Activated naive CD4-positive, alpha-beta T cell (primary cell): ENCODE results near the gene DPAGT1.
"Not testable (repeated sequence)": the region's sequence is repeated elsewhere in the genome, so short reads cannot be mapped to it uniquely, and the experiment has no call there.

ENCODE experiments used
- DNase-seq, 4 experiments: peaks; one replicate each; lab custom pipeline; 2025; lab: John Stamatoyannopoulos, UW

DPAGT1 gene

GRCh38 chr11:119115484-119116234 is 14.0 kb upstream of the DPAGT1 start:
- DNase-seq: peak in 1 of 4 experiments; percentile 22

GRCh38 chr11:119114351-119114750 is 12.7 kb upstream of the DPAGT1 start:
- no peak for DNase-seq

DNA sequence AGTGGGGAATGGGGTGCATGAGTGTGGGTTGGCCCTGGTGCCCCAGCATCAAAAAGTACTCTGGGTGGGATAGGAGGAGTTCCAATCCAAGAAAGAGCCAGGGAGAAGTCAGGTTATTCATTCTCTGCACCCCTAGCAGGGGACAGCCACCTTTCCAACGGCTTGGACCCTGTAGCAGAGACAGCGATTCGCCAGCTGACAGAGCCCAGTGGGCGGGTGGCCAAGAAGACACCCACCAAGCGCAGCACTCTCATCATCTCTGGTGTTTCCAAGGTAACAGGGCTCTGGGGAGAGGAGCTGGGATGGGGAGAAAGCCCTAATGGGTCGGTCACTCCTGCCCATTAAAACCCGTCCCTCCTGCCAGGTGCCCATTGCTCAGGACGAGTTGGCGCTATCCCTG is 12.1 kb upstream of the DPAGT1 start:
- DNase-seq: no peak

DNA sequence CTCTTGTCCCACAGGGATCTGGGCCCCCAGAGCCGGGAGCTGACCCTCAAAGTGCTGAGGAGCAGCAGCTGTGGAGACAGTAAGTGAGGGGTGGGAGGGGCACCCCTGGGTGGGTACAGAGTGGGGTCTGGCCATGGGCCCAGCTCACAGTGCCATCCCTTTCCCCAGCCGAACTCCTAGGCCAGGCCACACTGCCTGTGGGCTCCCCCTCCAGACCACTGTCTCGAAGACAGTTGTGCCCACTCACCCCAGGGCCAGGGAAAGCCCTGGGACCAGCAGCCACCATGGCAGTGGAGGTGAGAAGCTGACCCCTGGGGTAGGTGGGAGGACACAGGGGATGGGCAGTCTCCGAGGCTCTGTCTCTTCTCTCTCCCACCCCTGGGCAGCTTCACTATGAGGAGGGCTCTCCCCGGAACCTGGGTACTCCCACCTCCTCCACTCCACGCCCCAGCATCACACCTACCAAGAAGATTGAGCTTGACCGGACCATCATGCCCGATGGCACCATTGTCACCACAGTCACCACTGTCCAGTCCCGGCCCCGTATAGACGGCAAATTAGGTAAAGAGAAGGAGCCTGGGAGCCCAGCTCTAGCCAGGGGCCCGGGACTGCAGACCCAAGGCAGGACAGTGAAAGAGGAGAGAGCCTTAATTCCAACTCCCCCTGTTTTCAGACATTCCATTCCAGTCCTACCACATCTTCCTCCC is 10.8 kb upstream of the DPAGT1 start:
- DNase-seq: no peak

DNA sequence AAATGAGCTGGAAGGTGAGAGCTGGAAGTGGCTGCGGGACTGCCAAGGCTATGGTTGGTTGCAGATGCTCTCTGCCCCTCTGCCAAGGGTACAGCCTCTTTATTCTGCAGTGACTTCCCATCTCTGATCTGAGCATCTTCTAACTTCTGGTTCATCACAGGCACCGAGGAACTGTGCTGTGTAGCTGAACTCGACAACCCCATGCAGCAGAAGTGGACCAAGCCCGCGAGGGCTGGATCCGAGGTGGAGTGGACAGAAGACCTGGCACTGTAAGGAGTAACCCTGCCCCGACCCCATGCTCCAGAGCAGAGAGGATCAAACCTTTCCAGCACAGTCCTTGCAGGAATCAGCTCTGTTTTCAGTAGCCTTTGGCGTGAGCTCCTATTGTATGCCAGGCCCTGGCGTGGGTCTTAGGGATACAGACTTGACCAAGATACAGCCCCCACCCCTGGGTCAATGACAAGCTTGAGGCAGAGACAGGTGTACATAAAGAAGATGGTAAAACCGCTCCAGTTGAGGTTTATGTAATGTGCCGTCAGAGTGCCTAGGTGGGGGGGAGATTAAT is 9.8 kb upstream of the DPAGT1 start:
- no peak for DNase-seq

GRCh38 chr11:119110439-119110838 is 8.8 kb upstream of the DPAGT1 start:
- no peak for DNase-seq

DNA sequence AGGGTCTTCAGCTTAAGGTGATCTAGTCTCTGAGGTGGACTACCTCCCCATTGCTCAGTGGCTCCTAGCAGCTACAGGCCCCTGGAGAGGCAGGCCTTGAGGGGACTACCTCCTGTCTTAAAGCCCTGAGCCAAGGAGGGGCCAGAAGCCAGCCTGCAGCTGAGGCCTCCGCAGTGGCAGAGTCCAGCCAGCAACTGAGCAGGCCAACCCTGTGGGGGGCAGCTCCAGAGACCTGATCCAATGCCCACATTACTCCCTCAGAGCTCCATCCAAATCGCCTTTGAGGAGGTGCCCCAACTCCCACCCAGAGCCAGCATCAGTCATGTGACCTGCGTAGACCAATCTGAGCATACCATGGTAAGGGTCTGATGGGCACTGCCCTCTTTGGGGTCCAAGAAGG is 8.2 kb upstream of the DPAGT1 start:
- no peak for DNase-seq

DNA sequence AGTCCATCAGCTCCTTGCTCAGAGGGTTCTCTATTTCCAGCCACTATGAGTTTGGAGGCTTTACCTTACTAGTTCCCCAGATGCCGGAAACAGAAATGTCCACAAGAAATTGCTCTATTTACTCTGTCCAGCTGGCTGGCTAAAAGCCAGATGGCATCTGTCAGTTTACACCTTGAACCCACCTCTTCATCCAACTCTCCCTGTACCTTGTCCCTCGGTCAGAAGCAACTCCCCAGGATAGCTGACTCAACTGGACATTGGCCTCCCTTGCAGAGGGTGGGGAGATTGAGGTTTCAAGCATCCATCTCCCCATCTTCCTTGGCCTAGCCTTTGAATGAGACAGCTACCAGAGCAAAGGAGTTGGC is 7.2 kb upstream of the DPAGT1 start:
- no peak for DNase-seq

DNA sequence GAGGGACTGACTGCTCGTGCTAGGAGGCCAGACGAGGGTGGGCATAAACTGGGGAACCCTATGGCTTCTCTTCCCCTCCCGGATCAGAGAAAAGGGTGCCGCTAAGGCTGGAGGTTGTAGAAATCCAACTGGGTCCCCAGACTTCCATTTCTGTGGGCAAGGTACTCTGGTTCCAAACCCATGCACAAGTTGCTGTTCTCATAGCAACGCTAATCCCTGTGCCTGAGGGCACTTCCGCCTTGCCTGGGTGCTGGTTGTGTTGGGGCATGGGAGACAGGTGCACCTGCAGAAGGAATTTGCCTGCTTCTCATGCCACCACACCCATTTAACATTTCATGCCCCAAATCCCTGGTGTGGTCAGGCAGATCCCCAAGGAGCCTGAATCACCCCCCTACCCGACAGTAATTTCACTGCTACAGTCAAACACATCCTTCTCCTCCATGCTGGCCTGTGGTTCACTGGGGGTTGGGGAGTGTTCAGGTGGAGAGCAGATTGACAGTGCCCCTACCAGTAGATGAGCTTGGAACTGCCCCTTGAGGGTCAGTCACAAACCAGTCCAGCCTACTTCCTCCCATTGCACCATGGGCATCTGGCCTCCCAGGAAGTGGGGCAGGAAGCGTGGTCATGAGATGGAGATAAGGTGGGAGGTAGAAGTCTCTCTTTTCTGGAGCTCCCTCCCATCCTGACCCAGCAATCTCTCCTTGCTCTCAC is 6.6 kb upstream of the DPAGT1 start:
- DNase-seq: no peak

- no peak for DNase-seq
Observed at GRCh38 chr11:119107538-119108145, 6.0 kb upstream of the DPAGT1 start.

- DNase-seq: peak; percentile 58 to 92 (median 84)
Observed at GRCh38 chr11:119106564-119107537, 5.2 kb upstream of the DPAGT1 start, which contains the start of gene C2CD2L. TSS of gene C2CD2L (plus strand) at chr11:119107344. CDS start at chr11:119107742, 398 bp downstream.

DNA sequence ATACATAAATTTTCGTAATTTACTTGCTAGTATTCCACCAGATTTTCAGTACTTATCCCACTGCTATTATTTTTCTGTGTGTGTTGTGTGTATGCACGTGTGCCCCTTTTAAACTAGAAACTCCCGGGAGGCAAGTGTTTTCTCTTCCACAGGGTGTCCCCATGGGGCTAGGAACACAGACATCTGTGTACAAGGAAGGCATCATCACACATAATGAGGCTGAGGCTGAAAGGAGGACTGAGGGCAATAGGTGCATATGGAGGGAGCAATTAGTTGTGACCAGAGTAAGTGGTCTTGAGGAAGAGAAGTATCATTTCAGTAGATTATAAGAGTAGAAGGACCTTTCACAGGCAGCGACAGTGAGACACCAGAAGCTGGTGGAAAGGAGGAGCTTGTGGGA is 2.1 kb upstream of the DPAGT1 start:
- DNase-seq: no peak

DNA sequence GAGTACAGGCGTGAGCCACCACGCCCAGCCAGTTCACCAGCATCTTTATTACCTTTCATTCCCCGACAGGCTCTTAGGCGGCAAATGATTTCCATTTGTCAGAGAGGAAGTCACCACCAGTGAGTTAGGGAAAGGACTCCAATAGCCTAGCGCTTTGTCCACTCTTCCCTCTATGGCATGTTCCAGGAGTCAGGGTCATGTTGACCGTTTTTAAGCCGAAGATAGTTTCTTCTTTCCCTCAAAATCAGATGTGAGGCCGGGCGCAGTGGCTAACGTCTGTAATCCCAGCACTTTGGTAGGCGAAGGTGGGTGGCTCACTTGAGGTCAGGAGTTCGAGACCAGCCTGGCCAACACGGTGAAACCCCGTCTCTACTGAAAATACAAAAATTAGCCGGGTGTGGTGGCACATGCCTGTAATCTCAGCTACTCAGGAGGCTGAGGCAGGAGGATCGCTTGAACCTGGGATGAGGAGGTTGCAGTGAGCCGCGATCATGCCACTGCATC is 1.6 kb upstream of the DPAGT1 start:
- DNase-seq: not testable (repeated sequence)

DNA sequence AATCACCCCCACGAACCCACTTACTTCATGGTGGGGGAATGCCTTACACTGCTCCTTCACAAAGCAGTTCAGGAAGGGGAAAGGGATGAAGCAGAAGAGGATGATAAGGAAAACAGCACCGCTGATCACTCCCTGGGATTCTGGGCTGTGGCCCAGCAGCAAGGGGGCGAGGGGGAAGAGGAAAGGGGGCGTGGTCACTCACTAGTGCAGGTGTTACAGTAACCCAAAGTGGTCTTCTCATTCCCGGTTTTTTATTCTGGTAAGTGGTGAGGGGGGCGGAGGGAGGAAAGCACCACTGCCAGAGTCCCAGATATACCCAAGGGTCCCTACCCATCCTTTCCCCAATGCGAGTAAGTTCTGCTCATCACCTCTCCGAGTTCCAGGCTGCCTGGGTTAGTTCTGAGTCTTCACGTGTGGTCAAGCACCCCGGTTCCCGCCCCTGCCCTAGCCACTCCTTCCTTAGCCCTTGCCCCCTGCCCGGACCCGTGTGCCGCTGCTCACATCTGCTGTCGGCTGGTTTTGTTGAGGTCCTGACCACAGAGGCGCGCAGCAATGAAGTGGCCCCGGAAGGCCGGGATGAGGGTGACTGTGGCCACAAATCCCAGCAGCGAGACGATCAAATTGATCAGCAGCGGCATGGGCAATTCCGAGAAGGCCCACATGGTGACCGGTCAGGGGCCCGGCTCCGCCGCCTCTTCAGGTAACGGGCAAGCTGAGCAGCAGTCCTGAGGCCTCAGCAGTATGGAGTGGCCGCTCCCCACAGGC is 477 bp downstream of the DPAGT1 start:
- no peak for DNase-seq

DNA sequence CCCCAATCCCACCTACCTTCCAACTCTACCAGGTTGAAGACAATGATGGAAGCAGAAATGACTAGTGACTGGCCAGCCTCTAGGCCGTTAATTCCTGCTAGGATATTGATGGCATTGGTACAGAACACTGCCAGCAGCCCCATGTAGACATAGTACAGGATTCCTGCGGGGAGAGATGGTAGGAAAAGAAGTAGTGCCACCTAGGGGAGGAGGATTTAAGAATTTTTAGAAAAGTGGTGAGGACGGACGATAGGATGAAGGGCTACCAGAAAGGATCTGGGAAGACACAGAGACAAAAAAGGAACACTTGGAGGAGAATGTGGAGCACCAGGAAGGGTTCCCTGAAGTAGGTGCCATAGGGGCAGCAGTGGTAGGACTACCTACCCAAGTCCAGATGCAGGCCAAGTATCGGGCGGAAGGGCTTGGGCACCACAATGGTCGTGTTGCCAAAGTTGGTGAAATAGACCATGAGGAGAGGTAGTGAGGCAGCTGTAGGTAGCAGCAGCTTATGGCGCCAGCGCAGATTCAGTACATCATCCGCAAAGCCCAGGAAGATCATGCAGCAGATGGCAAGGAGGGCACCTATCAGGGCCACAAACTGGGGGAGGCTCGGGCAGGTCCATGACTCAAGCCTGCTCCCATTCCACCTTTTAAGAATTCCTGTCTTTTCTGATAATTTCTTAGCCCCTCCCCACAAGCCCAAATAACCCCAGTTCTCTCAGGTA is 1.2 kb downstream of the DPAGT1 start:
- no peak for DNase-seq

DNA sequence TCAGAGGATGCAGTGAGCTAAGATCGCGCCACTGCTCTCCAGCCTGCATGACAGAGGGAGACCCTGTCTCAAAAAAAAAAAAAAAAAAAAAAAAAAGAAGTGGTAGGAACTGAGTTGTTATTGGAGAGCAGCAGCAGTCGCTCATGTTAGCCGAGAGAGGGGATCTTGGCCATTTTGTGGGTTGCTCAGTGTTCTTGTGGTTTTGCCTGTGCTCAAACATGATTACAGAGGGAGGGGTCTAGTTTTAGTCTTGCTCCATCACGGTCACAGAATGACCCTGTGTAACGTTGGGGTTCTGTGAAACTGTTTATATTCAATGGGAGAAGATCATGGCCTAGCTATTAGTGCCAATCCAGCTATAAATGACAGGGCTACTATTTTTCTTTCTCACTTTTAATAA is 1.9 kb downstream of the DPAGT1 start:
- no peak for DNase-seq

GRCh38 chr11:119095066-119095880 is 6.4 kb downstream of the DPAGT1 start:
- peak; percentile 97 to 99 (median 98) for DNase-seq

- DNase-seq: peak in 2 of 4 experiments; percentile 43 to 58
Observed at GRCh38 chr11:119094816-119095065, 6.9 kb downstream of the DPAGT1 start.
